ENCODE data around the gene SCD.

GRCh38 chr10:100297242-100297641 is 49.8 kb upstream of the SCD start:
- TF ChIP-seq EZH2 (IDR thresholded peaks at IDR 0.05; ENCODE audit: borderline replicate concordance, low read length) (no peak), CTCF (conservative IDR thresholded peaks at IDR 0.05 in 1 of 2, IDR thresholded peaks at IDR 0.05 in 1 of 2; ENCODE audit: extremely low read depth in 1 of 2, insufficient read depth in 1 of 2, low read depth in 1 of 2, low read length in 2 of 2) (no peak)
